NCI-H1436 (cell line): ENCODE data around the gene SERF1A.
"Not testable (repeated sequence)": the region's sequence is repeated elsewhere in the genome, so short reads cannot be mapped to it uniquely, and the experiment has no call there.

Experiments
- DNase-seq: peaks from one replicate; lab custom pipeline; 2025; lab: John Stamatoyannopoulos, UW

Gene SERF1A

GRCh38 chr5:70900533-70901271, at the start of gene SERF1A:
TSS of gene SERF1A (plus strand) at chr5:70900669. CDS start at chr5:70900870, 201 bp downstream.
- not testable (repeated sequence) for DNase-seq

- not testable (repeated sequence) for DNase-seq
These were observed 33.7 kb upstream of the SERF1A start for GRCh38 chr5:70866778-70867177.

GRCh38 chr5:70870626-70871025, 29.8 kb upstream of the SERF1A start:
- not testable (repeated sequence) for DNase-seq

- DNase-seq: not testable (repeated sequence)
These were observed 4.4 kb upstream of the SERF1A start for GRCh38 chr5:70896076-70896475.

- DNase-seq: not testable (repeated sequence)
These were observed 753 bp downstream of the SERF1A start for GRCh38 chr5:70901272-70901571.

GRCh38 chr5:70906624-70907023, 6.2 kb downstream of the SERF1A start:
- not testable (repeated sequence) for DNase-seq

- DNase-seq: not testable (repeated sequence)
These were observed 16.4 kb downstream of the SERF1A start for GRCh38 chr5:70916829-70917228.

GRCh38 chr5:70925211-70925562, 24.7 kb downstream of the SERF1A start:
- not testable (repeated sequence) for DNase-seq

- not testable (repeated sequence) for DNase-seq
These were observed 31.4 kb downstream of the SERF1A start for GRCh38 chr5:70931709-70932368.

- not testable (repeated sequence) for DNase-seq
These were observed 32.1 kb downstream of the SERF1A start for GRCh38 chr5:70932560-70932959.

GRCh38 chr5:70953068-70953467, 52.6 kb downstream of the SERF1A start:
- DNase-seq: not testable (repeated sequence)
